GM12878 (cell line): ENCODE results near the gene TMOD3. TPM values are rescaled to one million over a fixed set of nuclear protein-coding genes. Genes with fewer than 3 reads are reported as not detected.

Experiments
- ATAC-seq: fragments of 200-7000 bp; cut with Tn5 transposase; 3 replicates; pipeline ENCODE4 v1.9.1; 2020; ENCODE audit warnings: mild to moderate bottlenecking, moderate library complexity
- BruUV-seq: library from RNA; stranded (reverse); fragments of 400-500 nt; replicated peaks from 2 replicates; lab custom pipeline; 2021; lab: Mats Ljungman, UMichigan
- CTCF ChIA-PET: fragments of 300-600 bp; sonication (Branson Sonifier 250); formaldehyde crosslinking; extraction: SDS; loops from one replicate; lab custom pipeline; 2021; ENCODE audit warnings: inconsistent platforms; lab: Yijun Ruan, JAX
- POLR2A ChIA-PET: fragments of 350-600 bp; formaldehyde crosslinking; extraction: SDS; loops from one replicate; lab custom pipeline; 2021; ENCODE audit warnings: inconsistent platforms; lab: Charles Lee
- RAD21 ChIA-PET: fragments of 300-600 bp; sonication (Branson Sonifier 250); formaldehyde crosslinking; loops from one replicate; lab custom pipeline; 2023; ENCODE audit warnings: antibody characterized with exemption; ENCODE audit not compliant: unreplicated experiment; lab: Charles Lee
- SMC1A ChIA-PET: fragments of 300-600 bp; sonication (Branson Sonifier 250); formaldehyde crosslinking; loops from one replicate; lab custom pipeline; 2023; ENCODE audit not compliant: unreplicated experiment, uncharacterized antibody; lab: Charles Lee
- DNase-seq: peaks from one replicate; pipeline ENCODE4 v3.0.0-alpha.2; 2011; ENCODE audit warnings: low read depth, low spot score
- FAIRE-seq: peaks from 3 replicates; lab custom pipeline; 2011; peaks lifted over from hg19 to GRCh38; lab: Jason Lieb, UNC
- H2AFZ ChIP-seq: 2 replicates; pipeline ENCODE4 v1.6.0; 2011; ENCODE audit warnings: low read depth, low read length, control low read depth; ENCODE audit not compliant: control insufficient read depth
- H3K27ac ChIP-seq: 2 replicates; pipeline ENCODE4 v1.5.1; 2011; ENCODE audit warnings: control low read depth; ENCODE audit not compliant: control insufficient read depth, insufficient read depth
- H3K27me3 ChIP-seq, 2 experiments: replicated peaks in 1 of 2; 2 replicates each; pipeline versions ENCODE4 v1.6.0 to v1.6.1; 2011; ENCODE audit warnings: low read length in 1 of 2; ENCODE audit not compliant: control insufficient read depth in 2 of 2, insufficient read depth in 2 of 2
- H3K36me3 ChIP-seq, 2 experiments: 2 replicates each; pipeline ENCODE4 v1.5.1; 2011; ENCODE audit warnings: low read length in 1 of 2; ENCODE audit not compliant: control insufficient read depth in 2 of 2, insufficient read depth in 2 of 2
- H3K4me1 ChIP-seq: 2 replicates; pipeline ENCODE4 v1.6.1; 2011; ENCODE audit warnings: mild to moderate bottlenecking, low read length, moderate library complexity, mixed read lengths; ENCODE audit not compliant: control insufficient read depth, insufficient read depth
- H3K4me2 ChIP-seq: 2 replicates; pipeline ENCODE4 v1.6.0; 2011; ENCODE audit warnings: control low read depth; ENCODE audit not compliant: control insufficient read depth, insufficient read depth
- H3K4me3 ChIP-seq: fragments of 200-600 bp; sonication (generic); 2 replicates; pipeline ENCODE4 v1.5.1; 2016
- H3K79me2 ChIP-seq: 2 replicates; pipeline ENCODE4 v1.6.0; 2011; ENCODE audit warnings: low read length; ENCODE audit not compliant: control insufficient read depth, insufficient read depth
- H3K9ac ChIP-seq: 2 replicates; pipeline ENCODE4 v1.8.0; 2011; ENCODE audit warnings: low read length, control low read depth, mixed read lengths; ENCODE audit not compliant: control insufficient read depth, insufficient read depth
- H3K9me3 ChIP-seq: replicated peaks from 3 replicates; pipeline ENCODE4 v1.5.1; 2011; ENCODE audit warnings: mild to moderate bottlenecking, low read length; ENCODE audit not compliant: control insufficient read depth, insufficient read depth
- H4K20me1 ChIP-seq: 2 replicates; pipeline ENCODE4 v1.6.0; 2011; ENCODE audit not compliant: control insufficient read depth, insufficient read depth
- CEBPZ ChIP-seq: fragments of 150-350 bp; IDR thresholded peaks from 2 replicates; pipeline ENCODE4 v1.6.1; 2016; ENCODE audit warnings: low read depth, low read length
- HSF1 ChIP-seq: fragments of 150-350 bp; IDR thresholded peaks from 2 replicates; pipeline ENCODE4 v1.6.1; 2014; ENCODE audit warnings: mild to moderate bottlenecking, low read depth, low read length
- MAX ChIP-seq: IDR thresholded peaks from 2 replicates; pipeline ENCODE4 v1.6.1; 2012; ENCODE audit warnings: low read depth, low read length, improper control_type of control experiment
- POLR2A ChIP-seq: IDR thresholded peaks from 2 replicates; pipeline ENCODE4 v1.6.1; 2011; ENCODE audit warnings: low read depth, mild to moderate bottlenecking, low read length
- RAD51 ChIP-seq: fragments of 450-650 bp; IDR thresholded peaks from 2 replicates; pipeline ENCODE4 v1.6.1; 2016; ENCODE audit warnings: moderate library complexity, mild to moderate bottlenecking, inconsistent platforms
- SREBF2 ChIP-seq: IDR thresholded peaks from 2 replicates; pipeline ENCODE4 v1.6.1; 2012; ENCODE audit warnings: mild to moderate bottlenecking, low read length
- USF1 ChIP-seq: IDR thresholded peaks from 2 replicates; pipeline ENCODE4 v1.6.1; 2011; ENCODE audit warnings: borderline replicate concordance, low read depth, mild to moderate bottlenecking, moderate library complexity, mixed read lengths, low read length; ENCODE audit not compliant: insufficient read depth; ENCODE audit errors: extremely low read length
- WGBS: methylation state at CpG from one replicate; pipeline ENCODE4 v1.1.6; 2016; ENCODE audit warnings: low lambda C conversion rate; ENCODE audit not compliant: insufficient replicate concordance, insufficient coverage; ENCODE audit errors: missing lambda C conversion rate; 5-methylcytosine and 5-hydroxymethylcytosine counted together
- in situ Hi-C: fragments of 300-500 bp; cut with MboI; formaldehyde crosslinking; loops from 9 replicates; pipeline ENCODE4 v1.14.3; 2018; ENCODE audit warnings: mixed read lengths
- intact Hi-C: fragments of 100-400 bp; cut with micrococcal nuclease; formaldehyde crosslinking; loops from one replicate; pipeline ENCODE4 v1.14.2; 2022; ENCODE audit not compliant: unreplicated experiment
- polyA plus RNA-seq, 11 experiments: library from polyadenylated mRNA; depleted of rRNA in 4 of 11; unstranded in 6 of 11; stranded (reverse) in 5 of 11; fragments of >200 nt; fragmentation: Nextera tagmentation in 4 of 11; fragmentation: Illumina TruSeq in 1 of 11; extraction: Ambion mirVana in 4 of 11; extraction: Trizol in 1 of 11; gene quantifications; 1 replicate in 1 of 11; 2 replicates in 10 of 11; pipeline versions ENCODE4 v1.2.1 to v1.2.3, GENCODE V29; 2011 to 2016; ENCODE audit warnings: inconsistent platforms in 2 of 11, missing spikeins in 2 of 11, low read depth in 1 of 11
- total RNA-seq, 4 experiments: library from RNA; depleted of rRNA in 3 of 4; stranded (reverse); fragments of >200 nt in 3 of 4; fragmentation: Illumina TruSeq in 1 of 4; extraction: Trizol in 1 of 4; gene quantifications; 2 replicates each; pipeline versions ENCODE4 v1.2.1 to v1.2.3, GENCODE V29; 2013 to 2021

The TMOD3 gene
- total and polyA plus RNA-seq, 10 of the 15 experiments (the other 5 are each of a cell fraction or from before 2014, with no cell fraction given), result 5.2 to 39.4 (median 22.5) TPM

- H3K4me1 ChIP-seq, result peaks cover 15% of the 10 kb centered on the region
- peaks cover 0 to 4% of the 10 kb centered on the region in 2 experiments; a peak in 2 of 4 replicates for H3K36me3 ChIP-seq
- FAIRE-seq (no peak), ATAC-seq (no peak), DNase-seq (no peak)
- TF ChIP-seq MAX (no peak), HSF1 (no peak), CEBPZ (no peak), RAD51 (no peak), SREBF2 (no peak), USF1 (no peak), POLR2A (no peak)
- ChIA-PET RAD21 (no interaction called here), SMC1A (interaction anchor here (1.4 kb wide), 1 partner anchor 29 kb away, joined by 4 read pairs; no protein-coding TSS in a partner anchor), POLR2A (interaction anchor here (0.7 kb wide), 1 partner anchor 307 kb away, joined by 6 read pairs; no protein-coding TSS in a partner anchor), CTCF (interaction anchor here (1.0 kb wide), 1 partner anchor 148 kb away, joined by 3 read pairs; no protein-coding TSS in a partner anchor)
- intact Hi-C loops, result no loop called here
- H3K4me2 ChIP-seq, result no peak overlapping the region
- H3K27me3 ChIP-seq, result no peaks in the 10 kb centered on the region
- H3K79me2 ChIP-seq, result no peaks in the 10 kb centered on the region
- no peaks in the 10 kb centered on the region for H3K9me3 ChIP-seq
- BruUV-seq, result no TSS peak
- H3K9ac ChIP-seq, result no peak overlapping the region
- WGBS, result 75% methylated on average over 3 of the region's 3 CpGs
- H4K20me1 ChIP-seq, result no peaks in the 10 kb centered on the region
- in situ Hi-C loops, result no loop called here
- H2AFZ ChIP-seq, result no peak overlapping the region
- no peak overlapping the region for H3K27ac ChIP-seq
- no peak overlapping the region for H3K4me3 ChIP-seq
Measured at GRCh38 chr15:51931016-51931415, 101.6 kb downstream of the TMOD3 start.
